Putamen (tissue), 1 donor: ENCODE data around the gene BORCS5.
"Not testable (repeated sequence)": the region's sequence is repeated elsewhere in the genome, so short reads cannot be mapped to it uniquely, and the experiment has no call there.

Experiments used
- DNase-seq: peaks from one replicate; pipeline ENCODE4 v3.0.0-alpha.2; 2016; ENCODE audit warnings: low spot score

BORCS5 gene

GRCh38 chr12:12356896-12357718, at the start of gene BORCS5:
Gene BORCS5, plus strand, starts transcription at chr12:12357078. Its CDS starts 374 bp downstream, at chr12:12357452.
- DNase-seq, result peak; percentile 98

DNA sequence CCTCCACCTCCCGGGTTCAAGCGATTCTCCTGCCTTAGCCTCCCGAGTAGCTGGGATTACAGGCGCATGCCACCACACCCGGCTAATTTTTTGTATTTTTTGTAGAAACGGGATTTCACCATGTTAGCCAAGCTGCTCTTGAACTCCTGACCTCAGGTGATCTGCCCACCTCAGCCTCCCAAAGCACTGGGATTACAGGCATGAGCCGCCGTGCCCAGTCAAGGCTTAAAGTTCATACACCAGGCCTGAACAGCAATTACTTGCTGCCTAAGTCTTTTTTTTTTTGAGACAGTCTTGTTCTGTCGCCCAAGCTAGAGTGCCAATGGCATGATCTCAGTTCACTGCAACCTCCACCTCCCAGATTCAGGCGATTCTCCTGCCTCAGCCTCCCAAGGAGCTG, 46.2 kb upstream of the BORCS5 start:
- DNase-seq, result not testable (repeated sequence)

GRCh38 chr12:12315838-12316237, 41.0 kb upstream of the BORCS5 start:
- no peak for DNase-seq

- DNase-seq, result no peak
Observed at GRCh38 chr12:12319451-12320183, 37.3 kb upstream of the BORCS5 start.

- no peak for DNase-seq
Observed at GRCh38 chr12:12323118-12323517, 33.8 kb upstream of the BORCS5 start.

DNA sequence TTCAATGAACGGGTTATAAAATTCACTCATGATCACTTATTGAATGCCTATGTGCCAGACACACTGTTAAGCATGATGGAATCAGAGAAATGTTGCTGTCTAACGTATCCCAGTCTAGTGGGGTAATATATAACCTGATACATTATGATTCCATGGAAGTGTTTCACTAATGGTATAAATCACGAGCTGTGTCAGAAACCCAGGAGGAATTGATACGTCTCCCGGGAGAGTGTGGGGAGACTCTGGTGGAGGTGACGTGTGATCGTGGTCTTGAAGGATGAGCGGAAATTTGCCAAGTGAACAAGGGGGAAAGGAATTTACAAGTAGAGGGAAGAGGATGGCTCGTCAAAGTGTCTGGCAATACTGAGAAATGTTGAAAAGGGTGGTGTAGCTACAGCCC, 33.3 kb upstream of the BORCS5 start:
- no peak for DNase-seq

DNA sequence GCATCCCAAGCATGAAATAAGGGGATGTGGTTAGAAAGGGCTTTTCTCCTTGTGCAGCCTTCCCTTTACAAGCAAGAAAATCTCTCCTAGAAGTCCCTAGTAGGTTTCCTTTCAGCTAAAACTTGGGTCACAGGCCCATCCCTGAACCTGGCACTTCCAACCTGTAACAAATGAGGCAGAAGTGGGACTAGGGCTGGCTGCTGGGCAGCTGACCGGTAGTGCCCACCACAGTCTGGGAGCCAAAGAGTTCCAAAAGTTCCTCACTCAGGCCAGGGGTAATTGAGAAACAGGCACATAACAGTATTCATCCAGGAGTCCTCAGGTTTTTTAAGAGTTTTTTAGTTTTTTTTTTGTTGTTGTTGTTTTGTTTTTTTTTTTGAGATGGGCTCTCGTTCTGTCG, 30.6 kb upstream of the BORCS5 start:
- DNase-seq, result no peak

DNA sequence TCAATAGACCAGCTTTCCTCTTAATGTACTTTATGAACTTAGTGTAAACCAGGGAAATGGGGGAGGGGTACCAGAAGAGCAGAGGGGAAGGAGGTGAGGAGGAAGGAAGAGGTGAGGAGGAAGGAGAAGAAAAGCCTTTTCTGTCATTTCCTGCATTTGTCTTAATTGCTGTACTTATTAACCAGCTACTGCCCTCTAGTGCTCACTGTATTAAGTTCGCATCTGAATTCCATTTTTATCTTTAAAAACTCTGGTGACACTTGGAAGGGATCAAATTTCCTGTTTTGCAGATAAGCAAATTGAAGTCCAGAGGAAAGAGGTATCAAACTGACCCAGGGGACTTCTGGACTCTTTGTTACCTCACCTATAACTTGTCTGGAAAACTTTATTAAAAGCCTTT, 29.1 kb upstream of the BORCS5 start:
- no peak for DNase-seq

- DNase-seq, result peak; percentile 76
Observed at GRCh38 chr12:12331244-12331771, 25.6 kb upstream of the BORCS5 start.

DNA sequence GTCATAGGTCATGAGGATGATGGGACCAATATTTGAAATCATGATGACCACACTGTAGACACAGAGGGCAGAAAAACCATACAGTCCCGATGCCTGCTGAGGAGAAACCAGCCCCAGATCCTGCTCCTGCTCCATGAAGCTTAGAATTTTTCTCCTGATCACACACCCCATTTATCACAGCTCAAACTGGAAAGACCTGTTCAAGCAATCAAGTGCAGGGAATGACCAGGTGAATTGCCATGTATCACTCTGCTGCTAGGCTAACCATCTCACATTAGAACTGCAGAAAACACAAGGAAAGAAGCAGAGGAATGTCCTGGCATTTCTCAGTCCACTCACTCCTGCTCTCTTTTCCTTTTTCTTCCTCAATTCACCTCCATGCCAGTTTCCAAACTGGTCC, 25.0 kb upstream of the BORCS5 start:
- DNase-seq, result no peak

GRCh38 chr12:12333407-12334366, 23.2 kb upstream of the BORCS5 start:
- no peak for DNase-seq

DNA sequence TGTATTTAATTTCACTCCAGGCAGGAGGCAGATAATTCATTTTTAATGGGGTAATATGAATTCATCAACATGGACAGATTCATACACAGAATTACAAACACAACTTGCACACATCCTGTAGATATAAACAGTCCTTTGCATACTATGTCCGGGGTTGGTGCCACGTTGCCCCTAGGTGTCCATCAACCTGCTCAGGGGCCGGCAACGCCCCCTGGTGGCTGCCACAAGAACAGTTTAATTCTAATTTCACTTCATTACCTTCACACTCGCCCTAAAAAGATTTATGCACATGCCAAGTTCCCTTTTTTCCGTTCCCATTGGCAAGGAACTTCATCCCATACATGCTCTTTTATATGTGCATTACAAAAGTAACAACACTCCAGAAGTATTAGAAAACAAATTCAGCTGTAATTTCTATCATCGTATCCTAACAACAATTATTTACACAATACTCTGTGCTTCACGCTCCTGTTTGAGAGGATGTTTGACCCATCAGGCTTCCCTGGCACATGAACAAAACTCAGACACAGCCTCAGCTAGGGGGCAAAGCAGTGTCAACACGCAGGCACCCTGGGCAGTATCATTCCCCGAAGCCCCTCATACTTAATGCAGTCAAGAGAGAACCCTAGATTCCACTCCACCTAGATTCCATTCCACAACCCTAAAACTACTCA, 22.4 kb upstream of the BORCS5 start:
- no peak for DNase-seq

- DNase-seq, result no peak
Observed at GRCh38 chr12:12336049-12336411, 20.8 kb upstream of the BORCS5 start.

GRCh38 chr12:12336511-12336910, 20.4 kb upstream of the BORCS5 start:
- DNase-seq, result no peak

GRCh38 chr12:12338527-12339168, 18.2 kb upstream of the BORCS5 start:
- DNase-seq, result no peak

GRCh38 chr12:12349711-12350665, 6.9 kb upstream of the BORCS5 start, which contains the start of gene MANSC1:
Gene MANSC1, minus strand, starts transcription at chr12:12350242. Its CDS starts 6,928 bp downstream, at chr12:12343314.
- peak; percentile 77 for DNase-seq

DNA sequence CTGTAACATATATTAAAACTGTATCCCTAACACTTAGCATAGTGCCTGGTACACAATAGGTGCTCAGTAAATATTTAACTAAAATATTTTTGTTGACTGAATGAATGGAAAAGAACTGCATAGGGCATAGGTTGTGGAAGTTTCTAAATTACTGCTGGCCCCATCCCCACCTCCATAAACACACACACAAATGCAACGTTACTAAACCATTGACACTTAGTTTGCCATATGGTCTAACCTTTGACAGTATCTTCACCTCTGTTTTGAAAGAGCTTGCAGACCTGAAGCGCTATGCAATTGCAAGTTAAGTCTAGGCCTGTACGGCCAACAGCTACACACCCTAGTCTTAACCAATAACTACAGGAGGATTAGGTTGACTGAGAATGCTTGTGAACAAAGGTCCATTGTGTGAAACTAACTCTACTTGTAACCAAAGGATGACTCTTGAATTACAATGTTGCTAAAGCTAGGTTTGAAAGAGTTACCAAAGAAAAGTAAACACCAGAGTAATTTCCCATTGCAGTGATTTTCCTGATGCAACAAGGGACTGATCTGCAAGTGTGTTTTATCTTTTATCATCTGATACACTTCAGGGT, 5.9 kb upstream of the BORCS5 start:
- no peak for DNase-seq

DNA sequence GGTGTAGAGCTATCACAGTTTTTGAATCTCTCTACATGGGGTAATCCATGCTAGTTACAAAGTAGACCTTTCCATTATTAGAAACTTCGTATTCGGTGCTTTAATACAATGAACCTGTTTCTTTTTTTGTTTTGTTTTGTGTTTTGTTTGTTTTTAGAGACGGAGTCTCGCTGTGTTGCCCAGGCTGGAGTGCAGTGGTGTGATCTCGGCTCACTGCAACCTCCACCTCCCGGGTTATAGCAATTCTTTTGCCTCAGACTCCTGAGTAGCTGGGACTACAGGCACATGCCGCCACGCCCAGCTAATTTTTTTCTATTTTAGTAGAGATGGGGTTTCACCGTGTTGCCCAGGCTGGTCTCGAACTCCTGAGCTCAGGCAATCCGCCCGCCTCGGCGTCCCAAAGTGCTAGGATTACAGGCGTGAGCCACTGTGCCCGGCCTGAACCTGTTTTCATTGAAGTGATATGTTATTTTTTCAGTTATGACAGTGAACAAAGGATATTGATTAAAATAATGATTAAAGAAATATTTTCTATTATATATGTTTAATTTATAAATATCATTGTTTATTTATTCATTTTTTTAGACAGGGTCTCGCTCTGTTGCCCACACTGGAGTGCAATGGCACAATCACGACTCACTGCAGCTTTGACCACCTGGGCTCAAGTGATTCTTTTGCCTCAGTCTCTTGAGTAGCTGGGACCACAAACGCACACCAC, 5.3 kb upstream of the BORCS5 start:
- not testable (repeated sequence) for DNase-seq

DNA sequence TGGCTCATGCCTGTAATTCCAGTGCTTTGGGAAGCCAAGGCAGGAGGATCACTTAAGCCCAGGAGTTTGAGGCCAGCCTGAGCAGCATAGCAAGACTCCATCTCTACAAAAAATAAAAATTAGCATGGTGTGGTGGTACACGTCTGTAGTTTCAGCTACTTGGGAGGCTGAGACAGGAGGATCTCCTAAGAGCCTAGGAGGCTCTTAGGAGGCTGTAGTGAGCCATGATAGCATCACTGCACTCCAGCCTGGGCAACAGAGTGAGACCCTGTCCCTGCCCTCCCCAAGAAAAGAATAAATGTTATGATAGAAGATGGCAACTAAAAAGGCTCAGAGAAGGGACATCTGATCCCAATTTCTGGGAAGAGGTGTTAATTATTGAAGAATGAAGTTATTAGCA, 3.6 kb upstream of the BORCS5 start:
- DNase-seq, result no peak
